Upper lobe of right lung (tissue), 1 donor: ENCODE data around the gene ELF3. TPM values are rescaled to one million over a fixed set of nuclear protein-coding genes. Genes with fewer than 3 reads are reported as not detected.
"Not testable (repeated sequence)": the region's sequence is repeated elsewhere in the genome, so short reads cannot be mapped to it uniquely, and the experiment has no call there.

Experiments used
- ATAC-seq: fragments of 200-7000 bp; cut with Tn5 transposase; one replicate; pipeline ENCODE4 v1.9.1; 2020; ENCODE audit warnings: mild to moderate bottlenecking, moderate library complexity
- DNase-seq: peaks from one replicate; pipeline ENCODE4 v3.0.0-alpha.2; 2020
- H3K27ac ChIP-seq: fragments of 200-600 bp; one replicate; pipeline ENCODE4 v1.8.0; 2022
- H3K27me3 ChIP-seq: fragments of 200-600 bp; one replicate; pipeline ENCODE4 v1.8.0; 2022; ENCODE audit warnings: mild to moderate bottlenecking
- H3K36me3 ChIP-seq: fragments of 200-600 bp; one replicate; pipeline ENCODE4 v1.8.0; 2022
- H3K4me1 ChIP-seq: fragments of 200-600 bp; one replicate; pipeline ENCODE4 v1.8.0; 2022
- H3K4me3 ChIP-seq: fragments of 200-600 bp; one replicate; pipeline ENCODE4 v1.8.0; 2022; ENCODE audit warnings: mild to moderate bottlenecking
- H3K9me3 ChIP-seq: fragments of 200-600 bp; one replicate; pipeline ENCODE4 v1.8.0; 2022
- CTCF ChIP-seq: fragments of 200-600 bp; IDR thresholded peaks from one replicate; pipeline ENCODE4 v1.8.0; 2022; ENCODE audit warnings: antibody characterized with exemption
- intact Hi-C: fragments of 100-400 bp; cut with DNase I; formaldehyde crosslinking; loops from one replicate; pipeline ENCODE4 v1.11.0; 2022
- long read RNA-seq: library from polyadenylated mRNA; unstranded; transcript quantifications from one replicate; pipeline ENCODE4 v2.0.0, GENCODE V29; 2021
- total RNA-seq: library from RNA; stranded (reverse); fragmentation: NEBNext Ultra II Directional; extraction: Animal tissue kit (Norgen Biotek cat#: 25700); gene quantifications from one replicate; pipeline ENCODE4 v1.2.1, GENCODE V29; 2021
- donor health status: DM: no; HTN: yes; CAD: no; lungs with severe emphysema.

The ELF3 gene
- 62.9 TPM for total RNA-seq
- long read RNA-seq, full-length matches to known transcripts = 37 of 53 reads
- long read RNA-seq, partial matches to known transcripts = 4 of 53 reads
- long read RNA-seq, other reads (novel, unspliced or antisense) = 12 of 53 reads

DNA sequence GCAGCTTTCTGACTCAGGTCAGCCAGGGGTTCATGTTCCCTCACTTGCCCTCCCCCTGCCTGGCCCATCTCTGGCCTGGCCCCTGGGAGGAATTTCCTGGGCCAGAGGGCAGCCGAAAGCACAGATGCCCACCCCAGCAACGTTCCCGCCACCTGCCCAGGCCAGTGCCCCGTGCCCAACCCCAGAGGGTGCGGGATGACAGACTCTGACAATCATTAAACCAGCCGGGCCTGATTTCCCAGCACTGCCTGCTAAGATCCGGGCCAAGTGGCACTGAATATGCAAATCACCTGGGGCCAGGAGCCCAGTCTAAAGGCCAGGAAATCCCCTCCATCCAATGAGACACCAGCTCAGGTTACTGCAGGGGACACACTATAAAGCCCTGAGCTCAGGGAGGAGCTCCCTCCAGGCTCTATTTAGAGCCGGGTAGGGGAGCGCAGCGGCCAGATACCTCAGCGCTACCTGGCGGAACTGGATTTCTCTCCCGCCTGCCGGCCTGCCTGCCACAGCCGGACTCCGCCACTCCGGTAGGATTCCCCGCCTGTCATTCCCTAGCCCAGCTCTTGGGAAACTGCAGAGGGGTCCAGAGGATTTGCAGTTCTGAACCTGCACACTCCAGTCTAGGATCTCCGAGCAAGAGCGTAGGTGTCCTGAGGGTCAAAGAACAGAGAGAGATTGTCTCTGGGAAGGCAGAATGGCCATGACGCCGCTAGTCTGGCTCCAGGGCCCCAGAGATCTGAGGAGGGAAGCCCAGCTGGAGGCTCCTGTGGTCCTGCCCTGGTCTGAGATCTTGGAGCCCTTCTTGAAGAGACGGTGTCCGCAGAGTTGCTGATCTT is at the start of gene ELF3:
ELF3 (plus strand) TSS at position 408 of the 836 bp plus-strand sequence. CDS start 550 bp downstream, outside the sequence.
- H3K4me3 ChIP-seq = peak within 1 kb of the TSS; percentile 53
- peak; percentile 90 for DNase-seq

GRCh38 chr1:201962382-201962781 is 48.0 kb upstream of the ELF3 start:
- H3K4me3 ChIP-seq, H3K27me3 ChIP-seq, H3K9me3 ChIP-seq, ATAC-seq, intact Hi-C loops, H3K4me1 ChIP-seq, DNase-seq, H3K27ac ChIP-seq: not testable (repeated sequence)
- H3K36me3 ChIP-seq = peaks cover 100% of the 10 kb centered on the region

More for the DNA sequence above, at the start of gene ELF3:
- no peaks in the 10 kb centered on the region for H3K9me3 ChIP-seq
- H3K36me3 ChIP-seq = peaks cover 32% of the 10 kb centered on the region
- ATAC-seq = peak; percentile 83
- peak within 1 kb of the TSS; percentile 80 for H3K27ac ChIP-seq
- H3K4me1 ChIP-seq = no peaks in the 10 kb centered on the region
- no peaks in the 10 kb centered on the region for H3K27me3 ChIP-seq
- TF ChIP-seq CTCF = no peak
- intact Hi-C loops = loop anchor here (5.0 kb wide), 1 partner anchor 122 kb away; no protein-coding TSS in a partner anchor

GRCh38 chr1:201964261-201964660 is 46.1 kb upstream of the ELF3 start:
- no peak for DNase-seq
- no peak for ATAC-seq
- Histone ChIP-seq H3K27ac (no peak overlapping the region), H3K4me3 (no peak overlapping the region), H3K4me1 (no peaks in the 10 kb centered on the region), H3K27me3 (no peaks in the 10 kb centered on the region), H3K36me3 (peaks cover 100% of the 10 kb centered on the region), H3K9me3 (no peaks in the 10 kb centered on the region)
- no peak for TF ChIP-seq CTCF
- intact Hi-C loops = no loop called here

- no peak overlapping the region for H3K4me3 ChIP-seq
- no peak for ATAC-seq
- peaks cover 97% of the 10 kb centered on the region for H3K36me3 ChIP-seq
- no peaks in the 10 kb centered on the region for H3K27me3 ChIP-seq
- TF ChIP-seq CTCF = no peak
- H3K4me1 ChIP-seq = no peaks in the 10 kb centered on the region
- DNase-seq = peak; percentile 3
- intact Hi-C loops = no loop called here
- no peaks in the 10 kb centered on the region for H3K9me3 ChIP-seq
- no peak overlapping the region for H3K27ac ChIP-seq
Measured at GRCh38 chr1:201966171-201966570, 44.2 kb upstream of the ELF3 start.

- H3K9me3 ChIP-seq = no peaks in the 10 kb centered on the region
- TF ChIP-seq CTCF = no peak
- DNase-seq (no peak), ATAC-seq (no peak)
- no peaks in the 10 kb centered on the region for H3K27me3 ChIP-seq
- H3K4me3 ChIP-seq = no peak overlapping the region
- H3K4me1 ChIP-seq = no peaks in the 10 kb centered on the region
- no peak overlapping the region for H3K27ac ChIP-seq
- intact Hi-C loops = no loop called here
- H3K36me3 ChIP-seq = peaks cover 75% of the 10 kb centered on the region
Measured at GRCh38 chr1:201968202-201968925, 42.0 kb upstream of the ELF3 start.
